Gastroesophageal sphincter (tissue), 3 donors: Measurements from ENCODE around the gene SMARCA2.

ENCODE experiments used
- EP300 ChIP-seq: sonication (generic); formaldehyde crosslinking; IDR thresholded peaks from one replicate; pipeline ENCODE4 v1.6.1; 2017; ENCODE audit warnings: antibody characterized with exemption, mild to moderate bottlenecking
- POLR2A ChIP-seq, 2 donors: fragments of 450-650 bp; IDR thresholded peaks; one replicate each; pipeline ENCODE4 v1.6.1; 2017; ENCODE audit warnings: antibody characterized with exemption in 2 of 2, mild to moderate bottlenecking in 2 of 2, moderate library complexity in 1 of 2
- POLR2AphosphoS5 ChIP-seq: sonication (generic); formaldehyde crosslinking; IDR thresholded peaks from one replicate; pipeline ENCODE4 v1.6.1; 2017; ENCODE audit warnings: antibody characterized with exemption
- TF ChIP-seq, protein P1 (sequence below), 4 experiments: fragments of 200-600 bp in 2 of 4; fragments of 450-650 bp in 2 of 4; sonication (generic) in 1 of 4; IDR thresholded peaks; one replicate each; pipeline ENCODE4 v1.5.1; 2017 to 2019; ENCODE audit warnings: antibody characterized with exemption in 4 of 4, mild to moderate bottlenecking in 2 of 4, moderate library complexity in 2 of 4

- TF ChIP-seq POLR2A (IDR thresholded peaks at IDR 0.05) (no peak), POLR2AphosphoS5 (no peak), EP300 (no peak)
- TF ChIP-seq, protein P1, sequence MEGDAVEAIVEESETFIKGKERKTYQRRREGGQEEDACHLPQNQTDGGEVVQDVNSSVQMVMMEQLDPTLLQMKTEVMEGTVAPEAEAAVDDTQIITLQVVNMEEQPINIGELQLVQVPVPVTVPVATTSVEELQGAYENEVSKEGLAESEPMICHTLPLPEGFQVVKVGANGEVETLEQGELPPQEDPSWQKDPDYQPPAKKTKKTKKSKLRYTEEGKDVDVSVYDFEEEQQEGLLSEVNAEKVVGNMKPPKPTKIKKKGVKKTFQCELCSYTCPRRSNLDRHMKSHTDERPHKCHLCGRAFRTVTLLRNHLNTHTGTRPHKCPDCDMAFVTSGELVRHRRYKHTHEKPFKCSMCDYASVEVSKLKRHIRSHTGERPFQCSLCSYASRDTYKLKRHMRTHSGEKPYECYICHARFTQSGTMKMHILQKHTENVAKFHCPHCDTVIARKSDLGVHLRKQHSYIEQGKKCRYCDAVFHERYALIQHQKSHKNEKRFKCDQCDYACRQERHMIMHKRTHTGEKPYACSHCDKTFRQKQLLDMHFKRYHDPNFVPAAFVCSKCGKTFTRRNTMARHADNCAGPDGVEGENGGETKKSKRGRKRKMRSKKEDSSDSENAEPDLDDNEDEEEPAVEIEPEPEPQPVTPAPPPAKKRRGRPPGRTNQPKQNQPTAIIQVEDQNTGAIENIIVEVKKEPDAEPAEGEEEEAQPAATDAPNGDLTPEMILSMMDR (IDR thresholded peaks at IDR 0.05) = no peak
Measured at GRCh38 chr9:2233274-2233673, 218.1 kb downstream of the SMARCA2 start.
